GM18909 (cell line): Measurements from ENCODE around the gene BRCA1.
"Not testable (repeated sequence)": the region's sequence is repeated elsewhere in the genome, so short reads cannot be mapped to it uniquely, and the experiment has no call there.

ENCODE experiments used
- ATAC-seq: cut with Tn5 transposase; IDR thresholded peaks from one replicate; pipeline ENCODE4 v1.9.1; 2021; ENCODE audit warnings: mild to moderate bottlenecking; ENCODE audit not compliant: unreplicated experiment, poor library complexity

BRCA1 gene

GRCh38 chr17:43134774-43135453 lies 9.8 kb upstream of the BRCA1 start:
- ATAC-seq = no peak

GRCh38 chr17:43133439-43133838 lies 8.3 kb upstream of the BRCA1 start:
- ATAC-seq = not testable (repeated sequence)

DNA sequence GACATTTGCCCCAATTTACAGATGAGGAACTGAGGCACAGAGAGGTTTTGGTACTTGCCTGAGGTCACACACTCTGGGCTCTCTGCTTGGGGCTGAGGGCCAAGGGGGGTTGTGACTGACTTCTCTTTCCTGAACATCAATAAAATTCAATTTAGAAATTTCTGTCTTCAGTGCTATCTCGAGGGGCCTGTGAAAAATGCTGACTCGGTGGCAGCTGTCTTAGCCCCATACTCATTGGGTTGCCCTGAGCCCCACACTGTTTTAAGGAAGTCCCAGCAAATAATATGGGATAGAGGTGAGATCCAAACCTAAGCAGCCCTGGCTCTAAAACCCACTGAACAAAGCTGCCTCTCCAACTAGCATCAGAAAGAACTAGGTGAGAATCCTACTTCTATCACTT lies 7.0 kb upstream of the BRCA1 start:
- no peak for ATAC-seq

DNA sequence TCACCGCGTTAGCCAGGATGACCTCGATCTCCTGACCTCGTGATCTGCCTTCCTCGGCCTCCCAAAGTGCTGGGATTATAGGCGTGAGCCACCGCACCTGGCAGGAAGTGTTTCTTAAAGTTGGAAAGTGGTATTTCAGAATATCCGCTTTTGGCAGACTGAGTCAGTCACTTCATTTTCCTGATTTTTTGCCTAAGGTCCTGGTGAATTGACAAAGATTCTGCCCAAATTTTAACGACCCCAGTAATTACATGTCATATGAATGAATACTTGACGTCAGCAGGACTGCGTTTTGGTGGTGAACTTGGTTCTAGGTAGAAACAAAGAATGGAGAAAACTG lies 4.5 kb upstream of the BRCA1 start:
- ATAC-seq = no peak

GRCh38 chr17:43127333-43127876 lies 2.2 kb upstream of the BRCA1 start:
- ATAC-seq = not testable (repeated sequence)

- ATAC-seq = no peak
These were observed 1.7 kb upstream of the BRCA1 start for GRCh38 chr17:43126911-43127290.

GRCh38 chr17:43125967-43126910 lies 1.1 kb upstream of the BRCA1 start:
- ATAC-seq = no peak

DNA sequence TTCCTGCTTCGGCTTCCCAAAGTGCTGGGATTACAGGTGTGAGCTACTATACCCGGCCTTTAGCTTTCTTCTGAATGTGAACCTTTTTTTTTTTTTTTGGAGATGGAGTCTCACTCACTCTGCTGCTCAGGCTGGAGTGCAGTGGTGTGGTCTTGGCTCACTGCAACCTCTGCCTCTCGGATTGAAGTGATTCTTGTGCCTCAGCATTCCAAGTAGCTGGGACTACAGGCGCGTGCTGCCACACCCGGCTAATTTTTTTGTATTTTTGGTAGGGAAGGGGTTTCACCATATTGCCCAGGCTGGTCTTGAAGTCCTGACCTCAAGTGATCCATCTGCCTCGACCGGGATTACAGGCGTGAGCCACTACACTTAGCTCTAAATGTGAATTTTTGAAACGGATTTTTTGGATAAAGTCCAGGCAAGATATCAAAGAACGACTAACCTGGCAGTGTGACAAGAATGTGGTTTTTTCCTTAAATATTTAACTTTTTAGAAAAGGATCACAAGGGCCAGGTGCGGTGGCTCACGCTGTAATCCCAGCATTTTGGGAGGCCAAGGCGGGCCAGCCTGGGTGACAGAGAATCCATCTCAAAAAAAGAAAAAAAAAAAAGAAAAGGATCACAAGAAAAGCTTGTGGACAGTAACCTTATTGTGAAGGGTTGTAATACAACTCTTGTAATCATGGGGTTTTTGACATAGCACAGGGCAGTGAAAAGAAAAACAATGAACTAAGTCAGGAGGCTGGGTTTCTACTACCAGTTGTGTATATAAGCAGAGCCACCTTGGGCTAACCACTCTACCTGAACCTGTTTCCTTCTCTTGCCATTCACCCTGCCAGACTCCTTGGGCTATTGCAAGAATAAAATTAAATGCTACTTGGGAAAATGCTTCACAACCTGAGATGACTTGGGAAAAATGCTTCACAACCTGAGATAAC lies 6.2 kb downstream of the BRCA1 start:
- no peak for ATAC-seq

DNA sequence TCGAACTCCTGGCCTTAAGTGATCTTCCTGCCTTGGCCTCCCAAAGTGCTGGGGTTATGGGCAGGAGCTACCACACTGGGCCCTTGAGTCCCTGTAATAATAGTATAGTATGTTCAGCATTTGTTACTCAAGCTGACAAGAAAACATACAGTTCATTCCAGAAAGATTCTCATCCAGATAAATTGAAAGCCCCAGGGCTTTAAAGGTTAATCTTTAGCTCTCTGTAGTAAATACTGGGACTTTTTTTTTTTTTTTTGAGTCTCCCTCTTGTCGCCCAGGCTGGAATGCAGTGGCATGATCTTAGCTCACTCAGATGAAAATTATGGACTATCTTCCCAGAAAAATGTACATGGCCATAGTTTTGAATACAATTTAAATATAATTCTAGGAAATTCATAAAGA lies 11.0 kb downstream of the BRCA1 start:
- no peak for ATAC-seq

DNA sequence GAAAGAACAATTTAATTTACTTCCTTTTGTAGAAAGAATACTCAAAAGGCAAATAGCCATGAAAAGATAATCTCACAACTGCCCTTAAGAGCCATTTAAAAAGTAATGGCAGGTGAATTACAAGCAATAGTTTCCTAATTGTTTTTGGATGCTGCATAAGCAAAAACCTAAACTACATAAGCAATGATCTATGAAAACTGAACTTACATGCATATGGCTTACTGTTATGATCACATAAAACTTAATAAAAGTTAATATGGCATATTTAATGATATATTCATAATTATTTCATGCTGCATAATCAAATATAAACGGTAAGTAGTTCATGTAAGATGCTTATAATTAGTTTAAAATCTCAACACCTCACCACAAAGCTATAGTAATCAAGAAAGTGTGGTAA lies 18.6 kb downstream of the BRCA1 start:
- ATAC-seq = no peak

DNA sequence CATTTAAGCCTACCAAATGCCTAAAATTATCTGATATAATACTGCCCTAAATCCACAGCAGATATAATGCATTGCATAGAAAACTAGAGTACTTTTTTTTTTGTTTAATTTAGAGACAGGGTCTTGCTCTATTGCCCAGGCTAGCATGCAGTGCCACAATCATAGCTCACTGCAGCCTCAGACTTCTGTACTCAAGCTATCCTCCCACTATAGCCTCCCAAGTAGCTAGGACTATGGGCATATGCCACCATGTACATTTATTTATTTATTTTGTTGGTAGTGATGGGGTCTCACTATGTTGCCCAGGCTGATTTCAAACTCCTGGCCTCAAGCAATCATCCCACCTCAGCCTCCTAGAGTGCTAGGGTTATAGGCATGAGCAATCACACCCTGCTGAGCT lies 20.0 kb downstream of the BRCA1 start:
- ATAC-seq = no peak

GRCh38 chr17:43104665-43105064 lies 20.5 kb downstream of the BRCA1 start:
- no peak for ATAC-seq

- ATAC-seq = not testable (repeated sequence)
These were observed 29.8 kb downstream of the BRCA1 start for GRCh38 chr17:43095364-43095763.

GRCh38 chr17:43094129-43094835 lies 30.9 kb downstream of the BRCA1 start:
- no peak for ATAC-seq

GRCh38 chr17:43092901-43093300 lies 32.3 kb downstream of the BRCA1 start:
- no peak for ATAC-seq

DNA sequence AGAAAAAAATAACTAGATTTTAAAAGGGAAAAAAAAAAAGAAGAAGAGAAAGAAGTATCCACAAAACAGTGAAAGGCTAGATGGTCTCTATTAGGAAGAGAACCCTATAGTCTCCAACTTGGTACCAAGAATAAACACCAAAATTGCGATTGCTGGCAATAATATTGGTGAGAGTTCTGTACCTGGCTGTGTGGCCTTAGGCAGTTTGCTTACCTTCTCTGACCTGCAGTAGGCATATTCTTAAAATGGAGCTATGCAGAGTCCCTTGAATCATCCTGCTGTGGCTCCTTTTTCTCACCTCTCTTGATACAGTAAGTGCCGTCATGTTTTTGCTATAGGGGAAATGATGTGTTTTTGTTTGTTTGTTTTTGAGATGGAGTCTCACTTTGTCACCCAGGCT lies 35.1 kb downstream of the BRCA1 start:
- no peak for ATAC-seq

GRCh38 chr17:43085474-43085873 lies 39.7 kb downstream of the BRCA1 start:
- no peak for ATAC-seq

DNA sequence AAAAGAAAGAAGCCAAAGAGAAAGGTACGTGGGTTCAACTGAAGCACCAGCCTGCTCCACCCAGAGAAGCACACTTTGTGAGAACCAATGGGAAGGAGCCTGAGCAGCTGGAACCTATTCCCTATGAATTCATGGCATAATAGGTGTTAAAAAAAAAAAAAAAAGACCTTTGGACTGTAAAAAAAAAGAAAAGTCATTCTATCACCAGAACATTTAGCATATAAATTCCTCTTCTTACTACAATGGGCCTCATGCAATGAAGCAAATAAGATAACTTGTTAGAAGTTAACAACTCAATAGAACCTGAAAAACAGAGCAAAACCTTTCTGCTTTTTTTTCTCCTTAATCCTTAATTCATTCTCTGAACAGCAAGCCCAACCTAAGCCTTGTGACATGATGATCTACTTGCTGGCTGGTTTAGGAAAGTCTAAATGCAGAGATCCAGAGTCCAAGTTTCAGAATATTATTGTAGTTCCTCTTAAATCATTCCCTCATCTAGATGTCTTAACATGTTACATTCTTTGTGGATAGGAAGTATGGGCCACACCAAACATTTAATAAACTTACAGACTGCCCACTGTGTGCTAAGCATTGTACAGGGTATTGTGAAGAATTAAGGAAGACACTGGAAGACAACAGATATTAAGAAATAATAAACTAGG lies 45.4 kb downstream of the BRCA1 start:
- no peak for ATAC-seq

DNA sequence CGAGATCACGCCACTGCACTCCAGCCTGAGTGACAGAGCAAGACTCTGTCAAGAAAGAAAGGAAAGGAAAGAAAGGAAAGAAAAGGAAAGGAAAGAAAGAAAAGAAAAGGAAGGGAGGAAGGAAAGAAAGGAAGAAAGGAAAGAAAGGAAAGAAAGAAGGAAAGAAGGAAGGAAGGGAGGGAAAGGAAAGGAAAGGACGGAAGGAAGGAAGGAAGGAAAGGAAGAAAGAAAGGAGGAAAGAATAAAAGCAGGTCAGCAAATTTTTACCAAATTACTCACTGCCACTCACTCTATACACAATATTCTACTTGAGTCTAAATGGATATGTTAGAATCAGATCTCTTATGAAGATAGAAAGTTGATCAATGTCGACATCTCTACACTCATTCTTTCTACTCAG lies 50.3 kb downstream of the BRCA1 start:
- no peak for ATAC-seq
